ENCODE results near the gene M6PR. TPM values are rescaled to one million over a fixed set of nuclear protein-coding genes. Genes with fewer than 3 reads are reported as not detected.

The M6PR gene
- total RNA-seq, 4 donors from 2014 or later = 72.0 to 96.3 (median 88.5) TPM

DNA sequence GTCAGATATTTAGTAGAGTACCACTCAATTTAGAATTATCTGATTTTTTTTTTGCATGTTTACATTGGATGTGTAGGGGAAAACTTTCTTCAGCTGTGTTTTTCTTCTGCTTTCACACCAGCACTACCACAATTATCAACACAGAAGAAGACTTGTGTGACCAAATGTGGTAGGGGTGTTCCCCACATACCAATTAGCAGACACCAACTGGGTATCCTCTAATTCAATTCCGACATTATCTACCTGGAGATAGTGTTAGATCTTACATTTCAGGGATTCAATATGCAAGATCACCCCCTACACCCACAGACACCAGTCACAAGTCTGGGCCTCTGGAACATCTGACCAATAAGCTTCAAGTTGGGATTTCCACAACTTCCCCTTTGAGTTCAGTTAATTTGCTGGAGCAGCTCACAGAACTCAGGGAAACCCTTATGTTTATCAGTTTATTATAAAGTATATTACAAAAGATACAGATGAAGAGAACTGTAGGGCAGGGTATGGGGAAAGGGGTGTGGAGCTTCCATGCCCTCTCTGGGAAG, 35.8 kb upstream of the M6PR start:
- no peaks in the 10 kb centered on the region for H3K27me3 ChIP-seq
- TF ChIP-seq POLR2A (IDR thresholded peaks at IDR 0.05; ENCODE audit: low read depth) = no peak
- TF ChIP-seq, protein P1, sequence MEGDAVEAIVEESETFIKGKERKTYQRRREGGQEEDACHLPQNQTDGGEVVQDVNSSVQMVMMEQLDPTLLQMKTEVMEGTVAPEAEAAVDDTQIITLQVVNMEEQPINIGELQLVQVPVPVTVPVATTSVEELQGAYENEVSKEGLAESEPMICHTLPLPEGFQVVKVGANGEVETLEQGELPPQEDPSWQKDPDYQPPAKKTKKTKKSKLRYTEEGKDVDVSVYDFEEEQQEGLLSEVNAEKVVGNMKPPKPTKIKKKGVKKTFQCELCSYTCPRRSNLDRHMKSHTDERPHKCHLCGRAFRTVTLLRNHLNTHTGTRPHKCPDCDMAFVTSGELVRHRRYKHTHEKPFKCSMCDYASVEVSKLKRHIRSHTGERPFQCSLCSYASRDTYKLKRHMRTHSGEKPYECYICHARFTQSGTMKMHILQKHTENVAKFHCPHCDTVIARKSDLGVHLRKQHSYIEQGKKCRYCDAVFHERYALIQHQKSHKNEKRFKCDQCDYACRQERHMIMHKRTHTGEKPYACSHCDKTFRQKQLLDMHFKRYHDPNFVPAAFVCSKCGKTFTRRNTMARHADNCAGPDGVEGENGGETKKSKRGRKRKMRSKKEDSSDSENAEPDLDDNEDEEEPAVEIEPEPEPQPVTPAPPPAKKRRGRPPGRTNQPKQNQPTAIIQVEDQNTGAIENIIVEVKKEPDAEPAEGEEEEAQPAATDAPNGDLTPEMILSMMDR (IDR thresholded peaks at IDR 0.05) = no peak
- no peak for TF ChIP-seq EP300 (IDR thresholded peaks at IDR 0.05)
- TF ChIP-seq POLR2AphosphoS5 (IDR thresholded peaks at IDR 0.05) = no peak
- 88% methylated on average over 1 of the region's 1 CpG for WGBS
- H3K36me3 ChIP-seq = no peaks in the 10 kb centered on the region
- H3K4me1 ChIP-seq = no peaks in the 10 kb centered on the region
- intact Hi-C loops (cut with DNase I) = no loop called here
- H3K27ac ChIP-seq (replicated peaks in 1 of 4) = no peak overlapping the region
- DNase-seq (ENCODE audit: extremely low spot score) = no peak
- H3K9me3 ChIP-seq = peaks cover 0 to 8% (median 8%) of the 10 kb centered on the region in 4 donors
- no peak overlapping the region for H3K4me3 ChIP-seq

GRCh38 chr12:8980137-8980536, 30.7 kb upstream of the M6PR start:
- 92% methylated on average over 3 of the region's 3 CpGs for WGBS
- H3K4me1 ChIP-seq = no peaks in the 10 kb centered on the region
- peaks cover 0 to 38% (median 32%) of the 10 kb centered on the region in 4 donors for H3K9me3 ChIP-seq
- H3K4me3 ChIP-seq = no peak overlapping the region
- intact Hi-C loops (cut with DNase I) = no loop called here
- no peaks in the 10 kb centered on the region for H3K27me3 ChIP-seq
- TF ChIP-seq POLR2AphosphoS5 (IDR thresholded peaks at IDR 0.05) = no peak
- TF ChIP-seq, protein P1 (IDR thresholded peaks at IDR 0.05) = no peak
- TF ChIP-seq EP300 (IDR thresholded peaks at IDR 0.05) = no peak
- TF ChIP-seq POLR2A (IDR thresholded peaks at IDR 0.05; ENCODE audit: low read depth) = no peak
- DNase-seq (ENCODE audit: extremely low spot score) = no peak
- H3K27ac ChIP-seq (replicated peaks in 1 of 4) = no peak overlapping the region
- no peaks in the 10 kb centered on the region for H3K36me3 ChIP-seq

- TF ChIP-seq, protein P1 (IDR thresholded peaks at IDR 0.05) = no peak
- TF ChIP-seq POLR2AphosphoS5 (IDR thresholded peaks at IDR 0.05) = no peak
- TF ChIP-seq EP300 (IDR thresholded peaks at IDR 0.05) = no peak
- TF ChIP-seq POLR2A (IDR thresholded peaks at IDR 0.05; ENCODE audit: low read depth) = no peak
- no peak for DNase-seq (ENCODE audit: extremely low spot score)
- Histone ChIP-seq H3K27ac (replicated peaks in 1 of 4) (no peak overlapping the region), H3K36me3 (no peaks in the 10 kb centered on the region), H3K4me1 (no peaks in the 10 kb centered on the region), H3K4me3 (no peak overlapping the region), H3K27me3 (no peaks in the 10 kb centered on the region), H3K9me3 (peaks cover 0 to 39% (median 26%) of the 10 kb centered on the region in 4 donors)
- intact Hi-C loops (cut with DNase I) = no loop called here
- 13% methylated on average over 1 of the region's 1 CpG for WGBS
These were observed 21.0 kb upstream of the M6PR start for GRCh38 chr12:8970432-8970831.

GRCh38 chr12:8969861-8970411, 20.5 kb upstream of the M6PR start:
- H3K27ac ChIP-seq (replicated peaks in 1 of 4) = no peak overlapping the region
- H3K27me3 ChIP-seq = no peaks in the 10 kb centered on the region
- peaks cover 0 to 39% (median 26%) of the 10 kb centered on the region in 4 donors for H3K9me3 ChIP-seq
- no peak for DNase-seq (ENCODE audit: extremely low spot score)
- H3K4me3 ChIP-seq = no peak overlapping the region
- intact Hi-C loops (cut with DNase I) = no loop called here
- no peaks in the 10 kb centered on the region for H3K36me3 ChIP-seq
- TF ChIP-seq EP300 (IDR thresholded peaks at IDR 0.05) (no peak), POLR2AphosphoS5 (IDR thresholded peaks at IDR 0.05) (no peak), POLR2A (IDR thresholded peaks at IDR 0.05; ENCODE audit: low read depth) (no peak)
- TF ChIP-seq, protein P1 (IDR thresholded peaks at IDR 0.05) = no peak
- no peaks in the 10 kb centered on the region for H3K4me1 ChIP-seq
- 54% methylated on average over 2 of the region's 2 CpGs for WGBS

DNA sequence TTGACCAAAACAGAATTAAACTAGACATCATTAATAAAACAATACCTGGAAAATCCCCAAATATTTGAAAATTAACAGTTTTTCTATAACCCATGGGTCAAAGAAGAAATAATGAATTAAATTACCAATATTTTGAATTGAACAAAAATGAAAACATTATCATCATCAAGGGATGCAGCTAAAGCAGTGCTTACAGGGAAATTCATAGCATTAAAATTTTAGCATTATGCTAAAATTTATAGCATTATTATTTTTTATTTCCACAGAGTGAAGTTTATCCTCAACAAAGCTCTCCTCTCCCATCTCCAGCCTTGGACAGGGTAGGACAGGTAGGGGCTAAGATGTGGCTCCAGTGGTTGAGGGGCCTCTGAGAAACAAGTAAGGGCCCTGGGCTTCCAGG, 19.3 kb upstream of the M6PR start:
- no peak for DNase-seq (ENCODE audit: extremely low spot score)
- Histone ChIP-seq H3K27ac (replicated peaks in 1 of 4) (no peak overlapping the region), H3K9me3 (peaks cover 0 to 30% (median 24%) of the 10 kb centered on the region in 4 donors), H3K27me3 (no peaks in the 10 kb centered on the region), H3K4me1 (no peaks in the 10 kb centered on the region), H3K4me3 (no peak overlapping the region), H3K36me3 (no peaks in the 10 kb centered on the region)
- TF ChIP-seq, protein P1 (IDR thresholded peaks at IDR 0.05) = no peak
- TF ChIP-seq POLR2AphosphoS5 (IDR thresholded peaks at IDR 0.05) (no peak), EP300 (IDR thresholded peaks at IDR 0.05) (no peak), POLR2A (IDR thresholded peaks at IDR 0.05; ENCODE audit: low read depth) (no peak)
- intact Hi-C loops (cut with DNase I) = no loop called here
